Measurements from ENCODE around the gene TMEM132D.

- TF ChIP-seq CTCF (IDR thresholded peaks at IDR 0.05) (no peak), POLR2AphosphoS5 (IDR thresholded peaks at IDR 0.05; ENCODE audit: insufficient read depth in 1 of 2, low read depth in 1 of 2) (no peak)
Measured at GRCh38 chr12:129401572-129401971, 502.3 kb downstream of the TMEM132D start.

All from vagina (tissue), 2 donors.